ENCODE data around the gene KCTD6.
"Not testable (repeated sequence)": the region's sequence is repeated elsewhere in the genome, so short reads cannot be mapped to it uniquely, and the experiment has no call there.

KCTD6 gene

GRCh38 chr3:58527440-58527839 lies 35.5 kb downstream of the KCTD6 start:
- not testable (repeated sequence) for DNase-seq

GRCh38 chr3:58528629-58529028 lies 36.7 kb downstream of the KCTD6 start:
- DNase-seq = no peak

- no peak for DNase-seq
Measured at GRCh38 chr3:58529516-58530353, 37.8 kb downstream of the KCTD6 start.

- DNase-seq = no peak
Measured at GRCh38 chr3:58530354-58530865, 38.5 kb downstream of the KCTD6 start.

- no peak for DNase-seq
Measured at GRCh38 chr3:58531555-58531954, 39.7 kb downstream of the KCTD6 start.

GRCh38 chr3:58531956-58532355 lies 40.1 kb downstream of the KCTD6 start:
- DNase-seq = no peak

GRCh38 chr3:58532794-58533220 lies 40.9 kb downstream of the KCTD6 start:
- DNase-seq = no peak

- no peak for DNase-seq
Measured at GRCh38 chr3:58534592-58535494, 42.9 kb downstream of the KCTD6 start.

GRCh38 chr3:58535531-58536500 lies 43.9 kb downstream of the KCTD6 start:
- DNase-seq = no peak

- DNase-seq = no peak
Measured at GRCh38 chr3:58536501-58537411, 44.9 kb downstream of the KCTD6 start, which contains the start of gene ACOX2. Gene ACOX2, minus strand, starts transcription at chr3:58537190. Its CDS starts 2,084 bp downstream, at chr3:58535106.

GRCh38 chr3:58537412-58538301 lies 45.8 kb downstream of the KCTD6 start:
- DNase-seq = no peak

- DNase-seq = no peak
Measured at GRCh38 chr3:58539626-58540025, 47.7 kb downstream of the KCTD6 start.

- DNase-seq = no peak
Measured at GRCh38 chr3:58540176-58540858, 48.4 kb downstream of the KCTD6 start.

GRCh38 chr3:58544541-58544940 lies 52.6 kb downstream of the KCTD6 start:
- no peak for DNase-seq

- no peak for DNase-seq
Measured at GRCh38 chr3:58551636-58552180, 59.8 kb downstream of the KCTD6 start.
